ENCODE measurements around the gene PNMT. TPM values are rescaled to one million over a fixed set of nuclear protein-coding genes. Genes with fewer than 3 reads are reported as not detected.

PNMT gene
- total and polyA plus RNA-seq, 2 donors (not counting 3 experiments of a cell fraction or from before 2014, with no cell fraction given): 0.11 TPM; not detected in 1

GRCh38 chr17:39624313-39624712 is 43.9 kb upstream of the PNMT start:
- no peaks in the 10 kb centered on the region for H3K36me3 ChIP-seq (ENCODE audit: control insufficient read depth in 2 of 2, extremely low read depth in 1 of 2, insufficient read depth in 2 of 2, low read length in 2 of 2)
- TF ChIP-seq, protein P1, sequence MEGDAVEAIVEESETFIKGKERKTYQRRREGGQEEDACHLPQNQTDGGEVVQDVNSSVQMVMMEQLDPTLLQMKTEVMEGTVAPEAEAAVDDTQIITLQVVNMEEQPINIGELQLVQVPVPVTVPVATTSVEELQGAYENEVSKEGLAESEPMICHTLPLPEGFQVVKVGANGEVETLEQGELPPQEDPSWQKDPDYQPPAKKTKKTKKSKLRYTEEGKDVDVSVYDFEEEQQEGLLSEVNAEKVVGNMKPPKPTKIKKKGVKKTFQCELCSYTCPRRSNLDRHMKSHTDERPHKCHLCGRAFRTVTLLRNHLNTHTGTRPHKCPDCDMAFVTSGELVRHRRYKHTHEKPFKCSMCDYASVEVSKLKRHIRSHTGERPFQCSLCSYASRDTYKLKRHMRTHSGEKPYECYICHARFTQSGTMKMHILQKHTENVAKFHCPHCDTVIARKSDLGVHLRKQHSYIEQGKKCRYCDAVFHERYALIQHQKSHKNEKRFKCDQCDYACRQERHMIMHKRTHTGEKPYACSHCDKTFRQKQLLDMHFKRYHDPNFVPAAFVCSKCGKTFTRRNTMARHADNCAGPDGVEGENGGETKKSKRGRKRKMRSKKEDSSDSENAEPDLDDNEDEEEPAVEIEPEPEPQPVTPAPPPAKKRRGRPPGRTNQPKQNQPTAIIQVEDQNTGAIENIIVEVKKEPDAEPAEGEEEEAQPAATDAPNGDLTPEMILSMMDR (IDR thresholded peaks at IDR 0.05; ENCODE audit: extremely low read depth in 1 of 2, insufficient read depth in 1 of 2, low read depth in 1 of 2, low read length in 2 of 2): no peak
- TF ChIP-seq JUN (IDR thresholded peaks at IDR 0.05; ENCODE audit: borderline replicate concordance, insufficient read depth, insufficient read length, low read depth) (no peak), GATA2 (IDR thresholded peaks at IDR 0.05; ENCODE audit: insufficient read depth, insufficient read length, low read depth, low read length) (no peak), MYC (IDR thresholded peaks at IDR 0.05; ENCODE audit: low read depth, low read length) (no peak), EZH2 (IDR thresholded peaks at IDR 0.05; ENCODE audit: borderline replicate concordance, low read depth, low read length, severe bottlenecking) (no peak), FOS (IDR thresholded peaks at IDR 0.05; ENCODE audit: borderline replicate concordance, insufficient read depth, low read length) (no peak), POLR2A (IDR thresholded peaks at IDR 0.05; ENCODE audit: low read depth, low read length) (no peak), POLR2AphosphoS5 (IDR thresholded peaks at IDR 0.05; ENCODE audit: insufficient read depth, low read depth, low read length) (no peak)
- TF ChIP-seq, protein P2, sequence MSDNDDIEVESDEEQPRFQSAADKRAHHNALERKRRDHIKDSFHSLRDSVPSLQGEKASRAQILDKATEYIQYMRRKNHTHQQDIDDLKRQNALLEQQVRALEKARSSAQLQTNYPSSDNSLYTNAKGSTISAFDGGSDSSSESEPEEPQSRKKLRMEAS (IDR thresholded peaks at IDR 0.05; ENCODE audit: insufficient read depth, insufficient read length): no peak
- H3K4me1 ChIP-seq (ENCODE audit: control insufficient read depth, extremely low read depth, insufficient read depth, low read length): no peaks in the 10 kb centered on the region
- dilution Hi-C loops (cut with MboI; ENCODE audit: extremely low pct_ligation_motif_present, low sequenced_read_pairs): no loop called here
- intact Hi-C loops (cut with micrococcal nuclease): loop anchor here (10.0 kb wide), 1 partner anchor 330 kb away; no protein-coding TSS in a partner anchor
- peaks cover 44% of the 10 kb centered on the region in 2 experiments for H3K27me3 ChIP-seq (ENCODE audit: control insufficient read depth in 2 of 2, insufficient read depth in 2 of 2, low read length in 2 of 2)
- ChIA-PET CTCF (interaction anchor here (0.7 to 3.5 kb wide), 11 partner anchors 9 to 360 kb away, joined by 3 to 70 read pairs (median 9); partner anchors contain the start of gene STARD3), POLR2A (no interaction called here)
- no peak overlapping the region for H3K4me2 ChIP-seq (ENCODE audit: insufficient read depth, low read length)
- BruUV-seq (replicated peaks): no TSS peak
- no peaks in the 10 kb centered on the region for H3K9me3 ChIP-seq (replicated peaks; ENCODE audit: control insufficient read depth, insufficient read depth, low read length)
- no peaks in the 10 kb centered on the region for H4K20me1 ChIP-seq (replicated peaks; ENCODE audit: control insufficient read depth, extremely low read depth, insufficient read depth, low read length)
- no peaks in the 10 kb centered on the region for H3K9me1 ChIP-seq (replicated peaks; ENCODE audit: control insufficient read depth, extremely low read depth, insufficient read depth, low read length)
- H2AFZ ChIP-seq (ENCODE audit: low read depth, low read length): no peak overlapping the region
- DNase-seq (ENCODE audit: low read depth, low spot score) (no peak), FAIRE-seq (no peak)
- no peak overlapping the region for H3K27ac ChIP-seq (ENCODE audit: insufficient read depth, low read depth, low read length)
- H3K79me2 ChIP-seq (ENCODE audit: control insufficient read depth, insufficient read depth, low read length): no peaks in the 10 kb centered on the region
- no peak overlapping the region for H3K9ac ChIP-seq (replicated peaks; ENCODE audit: extremely low read depth, insufficient read depth, low read length)
- no peak overlapping the region for H3K4me3 ChIP-seq (replicated peaks in 1 of 3; ENCODE audit: insufficient read depth in 1 of 3, low read depth in 1 of 3, low read length in 3 of 3)

Data from endothelial cell of umbilical vein (primary cell).